ENCODE results near the gene TMEM132D. TPM values are rescaled to one million over a fixed set of nuclear protein-coding genes. Genes with fewer than 3 reads are reported as not detected.

Gene TMEM132D
- total and polyA plus RNA-seq, 2 of the 4 experiments (the other 2 are of a cell fraction): not detected

DNA sequence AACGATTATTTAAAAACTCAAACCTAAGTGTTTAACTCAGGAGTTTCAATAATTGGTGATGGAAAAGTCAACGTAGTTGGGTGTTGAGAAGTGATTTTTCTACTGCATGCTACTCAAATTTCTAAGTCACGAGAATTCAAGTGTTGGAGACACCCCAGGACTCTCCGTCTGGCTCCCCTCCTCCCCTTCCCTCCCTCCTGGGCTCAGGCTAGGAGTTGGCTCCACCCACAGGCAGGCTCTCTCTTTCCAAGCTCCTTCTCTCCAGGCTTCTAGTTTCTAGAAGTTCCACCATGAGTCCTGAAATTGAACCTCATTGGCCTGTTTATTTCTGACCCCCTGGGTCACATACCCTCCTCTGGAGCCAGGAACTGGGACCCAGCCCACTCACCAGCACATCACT, 73.0 kb downstream of the TMEM132D start:
- H3K4me3 ChIP-seq (ENCODE audit: insufficient read depth, low read depth, low read length): no peak overlapping the region
- TF ChIP-seq MAFK (IDR thresholded peaks at IDR 0.05; ENCODE audit: low read depth, low read length): no peak
- TF ChIP-seq, protein P1, sequence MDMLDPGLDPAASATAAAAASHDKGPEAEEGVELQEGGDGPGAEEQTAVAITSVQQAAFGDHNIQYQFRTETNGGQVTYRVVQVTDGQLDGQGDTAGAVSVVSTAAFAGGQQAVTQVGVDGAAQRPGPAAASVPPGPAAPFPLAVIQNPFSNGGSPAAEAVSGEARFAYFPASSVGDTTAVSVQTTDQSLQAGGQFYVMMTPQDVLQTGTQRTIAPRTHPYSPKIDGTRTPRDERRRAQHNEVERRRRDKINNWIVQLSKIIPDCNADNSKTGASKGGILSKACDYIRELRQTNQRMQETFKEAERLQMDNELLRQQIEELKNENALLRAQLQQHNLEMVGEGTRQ (IDR thresholded peaks at IDR 0.05; ENCODE audit: low read depth, low read length): no peak
- TF ChIP-seq RCOR1 (IDR thresholded peaks at IDR 0.05; ENCODE audit: insufficient replicate concordance, low read length): no peak
- no peak for TF ChIP-seq RFX5 (IDR thresholded peaks at IDR 0.05; ENCODE audit: low read depth, low read length)
- no peak for TF ChIP-seq NFE2L2 (IDR thresholded peaks at IDR 0.05; ENCODE audit: low read depth, low read length)
- no peak for TF ChIP-seq RAD21 (IDR thresholded peaks at IDR 0.05; ENCODE audit: low read length)
- no peak for TF ChIP-seq MXI1 (IDR thresholded peaks at IDR 0.05; ENCODE audit: borderline replicate concordance, low read depth, low read length)
- no peak for TF ChIP-seq FOS (IDR thresholded peaks at IDR 0.05; ENCODE audit: low read depth, low read length)
- no peak for TF ChIP-seq CEBPB (IDR thresholded peaks at IDR 0.05; ENCODE audit: low read depth, low read length)
- H3K4me1 ChIP-seq (ENCODE audit: control insufficient read depth, insufficient read depth, low read length): no peaks in the 10 kb centered on the region
- no peak overlapping the region for H4K8ac ChIP-seq (ENCODE audit: low read depth in 2 of 2, low read length in 2 of 2)
- no peak overlapping the region for H3K27ac ChIP-seq (ENCODE audit: insufficient read depth, low read length)
- H4K5ac ChIP-seq (ENCODE audit: low read depth, low read length): no peak overlapping the region
- H3K23ac ChIP-seq (ENCODE audit: low read depth, low read length): no peak overlapping the region
- dilution Hi-C loops (cut with HindIII; ENCODE audit: low sequenced_read_pairs, unreplicated experiment): no loop called here
- H3K79me1 ChIP-seq (ENCODE audit: low read depth in 1 of 2, low read length in 2 of 2): no peaks in the 10 kb centered on the region
- no CpG with 5 or more reads among the region's 4 CpGs for WGBS, 2 experiments (ENCODE audit: extremely low coverage in 2 of 2, insufficient read length in 1 of 2)
- H3K9me1 ChIP-seq (ENCODE audit: insufficient read depth, low read length): no peaks in the 10 kb centered on the region
- H4K20me1 ChIP-seq (ENCODE audit: insufficient read depth, low read length): no peaks in the 10 kb centered on the region
- in situ Hi-C loops (cut with MboI; ENCODE audit: low sequenced_read_pairs): no loop called here
- H3K9me3 ChIP-seq (ENCODE audit: control insufficient read depth, insufficient read depth, low read length): peaks cover 27% of the 10 kb centered on the region
- H2AFZ ChIP-seq (replicated peaks; ENCODE audit: low read length, poor library complexity): no peak overlapping the region
- H3K4me2 ChIP-seq (ENCODE audit: low read depth, low read length): no peak overlapping the region
- ChIA-PET POLR2A (ENCODE audit: unreplicated experiment) (no interaction called here), CTCF (no interaction called here)
- H4K91ac ChIP-seq (ENCODE audit: insufficient read depth, low read depth, low read length): no peak overlapping the region
- no peak overlapping the region for H2AK9ac ChIP-seq (replicated peaks; ENCODE audit: low read depth, low read length, poor library complexity)
- no peak overlapping the region for H2BK15ac ChIP-seq (ENCODE audit: low read depth, low read length)
- DNase-seq (no peak), ATAC-seq (ENCODE audit: low read depth) (no peak)
- BruUV-seq (replicated peaks): no TSS peak
- H3K18ac ChIP-seq (ENCODE audit: low read depth, low read length): no peak overlapping the region
- H2BK5ac ChIP-seq (ENCODE audit: low read depth, low read length, poor library complexity, severe bottlenecking): no peak overlapping the region
- intact Hi-C loops (cut with micrococcal nuclease): no loop called here
- H2BK20ac ChIP-seq (ENCODE audit: low read depth, low read length): no peak overlapping the region
- no peak overlapping the region for H2BK120ac ChIP-seq (ENCODE audit: low read depth, low read length)
- no peak overlapping the region for H2AK5ac ChIP-seq (ENCODE audit: low read depth, low read length)
- no peak overlapping the region for H3K9ac ChIP-seq (ENCODE audit: low read depth, low read length)
- no peak overlapping the region for H3K4ac ChIP-seq (ENCODE audit: low read depth, low read length)
- H3K56ac ChIP-seq (ENCODE audit: extremely low read depth, insufficient read depth, low read length): no peak overlapping the region
- H3K27me3 ChIP-seq (ENCODE audit: control insufficient read depth, insufficient read depth, low read length): no peaks in the 10 kb centered on the region
- no peaks in the 10 kb centered on the region for H3K36me3 ChIP-seq (ENCODE audit: control insufficient read depth, insufficient read depth, low read length)
- no peak overlapping the region for H3K14ac ChIP-seq (replicated peaks; ENCODE audit: low read depth, low read length)
